ENCODE results near the gene CADPS2.

DNA sequence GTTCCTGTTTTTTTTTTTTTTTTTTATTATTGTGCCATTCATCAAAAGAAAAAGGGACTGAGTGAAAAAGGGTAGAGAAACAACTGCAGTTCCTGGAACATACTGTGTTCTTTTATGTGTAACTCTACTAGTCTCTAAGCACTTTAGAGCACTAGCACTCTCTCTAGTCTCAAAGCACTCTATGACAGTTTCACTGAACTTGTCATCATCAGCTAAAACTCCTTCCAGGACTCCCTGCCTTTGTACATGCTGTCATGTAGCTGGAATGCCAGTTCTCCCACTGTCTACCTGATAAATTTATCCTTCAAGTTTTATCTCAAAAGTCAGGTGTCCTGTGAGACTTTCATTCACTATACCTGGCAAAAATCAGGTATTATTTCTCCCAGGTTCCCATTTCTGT is 333.5 kb downstream of the CADPS2 start:
- TF ChIP-seq, protein P1, sequence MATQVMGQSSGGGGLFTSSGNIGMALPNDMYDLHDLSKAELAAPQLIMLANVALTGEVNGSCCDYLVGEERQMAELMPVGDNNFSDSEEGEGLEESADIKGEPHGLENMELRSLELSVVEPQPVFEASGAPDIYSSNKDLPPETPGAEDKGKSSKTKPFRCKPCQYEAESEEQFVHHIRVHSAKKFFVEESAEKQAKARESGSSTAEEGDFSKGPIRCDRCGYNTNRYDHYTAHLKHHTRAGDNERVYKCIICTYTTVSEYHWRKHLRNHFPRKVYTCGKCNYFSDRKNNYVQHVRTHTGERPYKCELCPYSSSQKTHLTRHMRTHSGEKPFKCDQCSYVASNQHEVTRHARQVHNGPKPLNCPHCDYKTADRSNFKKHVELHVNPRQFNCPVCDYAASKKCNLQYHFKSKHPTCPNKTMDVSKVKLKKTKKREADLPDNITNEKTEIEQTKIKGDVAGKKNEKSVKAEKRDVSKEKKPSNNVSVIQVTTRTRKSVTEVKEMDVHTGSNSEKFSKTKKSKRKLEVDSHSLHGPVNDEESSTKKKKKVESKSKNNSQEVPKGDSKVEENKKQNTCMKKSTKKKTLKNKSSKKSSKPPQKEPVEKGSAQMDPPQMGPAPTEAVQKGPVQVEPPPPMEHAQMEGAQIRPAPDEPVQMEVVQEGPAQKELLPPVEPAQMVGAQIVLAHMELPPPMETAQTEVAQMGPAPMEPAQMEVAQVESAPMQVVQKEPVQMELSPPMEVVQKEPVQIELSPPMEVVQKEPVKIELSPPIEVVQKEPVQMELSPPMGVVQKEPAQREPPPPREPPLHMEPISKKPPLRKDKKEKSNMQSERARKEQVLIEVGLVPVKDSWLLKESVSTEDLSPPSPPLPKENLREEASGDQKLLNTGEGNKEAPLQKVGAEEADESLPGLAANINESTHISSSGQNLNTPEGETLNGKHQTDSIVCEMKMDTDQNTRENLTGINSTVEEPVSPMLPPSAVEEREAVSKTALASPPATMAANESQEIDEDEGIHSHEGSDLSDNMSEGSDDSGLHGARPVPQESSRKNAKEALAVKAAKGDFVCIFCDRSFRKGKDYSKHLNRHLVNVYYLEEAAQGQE (IDR thresholded peaks at IDR 0.05; ENCODE audit: insufficient read depth in 1 of 2, low read depth in 2 of 2, low read length in 2 of 2), result no peak
- no peak for TF ChIP-seq POLR2AphosphoS5 (IDR thresholded peaks at IDR 0.05; ENCODE audit: low read depth, low read length)
- no peak for TF ChIP-seq SIN3A (IDR thresholded peaks at IDR 0.05; ENCODE audit: borderline replicate concordance, insufficient read depth, low read length)
- TF ChIP-seq TAF1 (IDR thresholded peaks at IDR 0.05; ENCODE audit: borderline replicate concordance, insufficient read depth, low read length), result no peak
- TF ChIP-seq FOXP2 (optimal IDR thresholded peaks at IDR 0.05; ENCODE audit: borderline replicate concordance, extremely low read depth, extremely low read length, insufficient read depth), result no peak

Data from PFSK-1 (cell line).